Measurements from ENCODE around the gene CAVIN1.

Gene CAVIN1

DNA sequence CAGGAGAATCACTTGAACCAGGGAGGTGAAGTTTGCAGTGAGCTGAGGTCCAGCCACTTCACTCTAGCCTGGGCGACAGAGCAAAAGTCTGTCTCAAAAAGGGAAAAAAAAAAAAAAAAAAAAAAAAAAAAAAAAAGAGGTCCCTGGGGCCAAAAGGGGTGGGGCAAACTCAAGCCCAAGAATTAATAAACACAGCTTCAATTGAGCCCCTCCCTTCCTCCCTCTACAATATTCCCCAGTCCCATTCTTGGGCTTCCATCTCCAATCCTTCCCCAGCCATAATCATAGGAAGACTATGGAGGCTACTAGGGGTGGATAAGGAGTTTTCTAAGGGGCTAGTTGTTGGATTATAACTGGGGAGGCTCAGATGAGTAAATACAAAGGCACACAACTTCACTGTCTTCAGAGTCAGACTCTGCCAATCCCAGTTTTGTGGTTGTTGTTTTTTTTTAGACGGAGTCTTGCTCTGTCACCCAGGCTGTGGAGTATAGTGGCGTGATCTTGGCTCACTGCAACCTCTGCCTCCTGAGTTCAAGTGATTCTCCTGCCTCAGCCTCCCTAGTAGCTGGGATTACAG is 9.5 kb downstream of the CAVIN1 start:
- H3K79me2 ChIP-seq (ENCODE audit: control insufficient read depth, low read length): no peaks in the 10 kb centered on the region
- TF ChIP-seq CTCF (IDR thresholded peaks at IDR 0.05; ENCODE audit: low read depth, low read length, poor library complexity, severe bottlenecking): no peak
- TF ChIP-seq EZH2phosphoT487 (IDR thresholded peaks at IDR 0.05; ENCODE audit: borderline replicate concordance, low read length): no peak
- H3K9me3 ChIP-seq (ENCODE audit: control insufficient read depth, insufficient read depth, low read length): no peaks in the 10 kb centered on the region
- peaks cover 18% of the 10 kb centered on the region for H3K27me3 ChIP-seq (ENCODE audit: control insufficient read depth, low read length)
- H4K20me1 ChIP-seq (ENCODE audit: control insufficient read depth, insufficient read depth, low read depth, low read length): no peaks in the 10 kb centered on the region
- no peaks in the 10 kb centered on the region for H3K9me2 ChIP-seq (replicated peaks; ENCODE audit: control insufficient read depth, low read length)
- H3K27ac ChIP-seq (ENCODE audit: low read depth, low read length): no peak overlapping the region
- H3F3A ChIP-seq (ENCODE audit: control insufficient read depth, insufficient read depth): no peaks in the 10 kb centered on the region
- no peak overlapping the region for H3K4me2 ChIP-seq (ENCODE audit: low read length)
- H3K36me3 ChIP-seq (ENCODE audit: control insufficient read depth, low read length): no peaks in the 10 kb centered on the region
- no peak overlapping the region for H3K4me3 ChIP-seq (ENCODE audit: low read length)
- H3K4me1 ChIP-seq (ENCODE audit: control insufficient read depth, low read length): peaks cover 20% of the 10 kb centered on the region

DNA sequence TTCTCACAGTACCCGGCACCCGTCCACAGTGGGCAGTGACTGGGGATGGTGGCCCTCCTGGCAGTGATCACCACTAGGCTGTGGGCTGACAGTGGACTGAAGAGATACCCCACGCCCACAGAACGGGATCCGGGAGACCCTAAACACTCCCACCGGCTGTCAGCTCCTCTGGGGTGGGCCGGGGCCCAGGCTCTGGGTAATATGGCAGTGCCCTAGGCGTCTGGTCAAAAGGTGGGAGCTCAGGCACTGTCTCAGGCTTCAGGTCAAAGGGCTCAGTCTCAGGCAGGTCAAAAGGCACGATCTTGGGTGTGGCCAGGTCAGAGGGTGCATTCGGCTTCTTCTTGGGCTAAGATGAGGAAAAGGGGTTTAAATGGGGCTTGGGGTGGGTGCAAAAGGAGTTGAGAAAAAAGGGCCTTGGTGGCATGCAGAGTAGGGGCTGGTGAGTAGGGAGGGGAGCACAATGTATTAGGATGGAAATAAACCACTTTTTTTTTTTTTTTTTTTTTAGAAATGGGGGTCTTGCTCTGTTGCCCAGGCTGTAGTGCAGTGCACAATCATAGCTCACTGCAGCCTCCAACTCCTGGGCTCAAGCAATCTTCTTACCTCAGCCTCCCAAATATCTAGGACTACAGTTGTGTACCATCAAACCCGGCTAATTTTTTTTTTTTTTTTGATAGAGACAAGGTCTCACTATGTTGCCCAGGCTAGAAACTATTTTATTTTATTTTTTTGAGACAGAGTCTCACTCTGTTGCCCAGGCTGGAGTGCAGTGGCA is 11.0 kb downstream of the CAVIN1 start:
- Histone ChIP-seq H3K36me3 (ENCODE audit: control insufficient read depth, low read length) (no peaks in the 10 kb centered on the region), H3K9me3 (ENCODE audit: control insufficient read depth, insufficient read depth, low read length) (no peaks in the 10 kb centered on the region), H4K20me1 (ENCODE audit: control insufficient read depth, insufficient read depth, low read depth, low read length) (no peaks in the 10 kb centered on the region), H3K4me1 (ENCODE audit: control insufficient read depth, low read length) (peaks cover 20% of the 10 kb centered on the region), H3K27me3 (ENCODE audit: control insufficient read depth, low read length) (peaks cover 13% of the 10 kb centered on the region; the same call in 1 of the 2 replicates), H3K9me2 (replicated peaks; ENCODE audit: control insufficient read depth, low read length) (no peaks in the 10 kb centered on the region), H3K4me3 (ENCODE audit: low read length) (no peak overlapping the region), H3K79me2 (ENCODE audit: control insufficient read depth, low read length) (no peaks in the 10 kb centered on the region), H3F3A (ENCODE audit: control insufficient read depth, insufficient read depth) (no peaks in the 10 kb centered on the region), H3K4me2 (ENCODE audit: low read length) (no peak overlapping the region), H3K27ac (ENCODE audit: low read depth, low read length) (no peak overlapping the region)
- TF ChIP-seq CTCF (IDR thresholded peaks at IDR 0.05; ENCODE audit: low read depth, low read length, poor library complexity, severe bottlenecking) (no peak), EZH2phosphoT487 (IDR thresholded peaks at IDR 0.05; ENCODE audit: borderline replicate concordance, low read length) (no peak)

- H3K27ac ChIP-seq (ENCODE audit: low read depth, low read length): no peak overlapping the region
- no peaks in the 10 kb centered on the region for H3F3A ChIP-seq (ENCODE audit: control insufficient read depth, insufficient read depth)
- no peaks in the 10 kb centered on the region for H4K20me1 ChIP-seq (ENCODE audit: control insufficient read depth, insufficient read depth, low read depth, low read length)
Observed at GRCh38 chr17:42411361-42411760, 11.7 kb downstream of the CAVIN1 start.

More at GRCh38 chr17:42411361-42411760, 11.7 kb downstream of the CAVIN1 start:
- no peaks in the 10 kb centered on the region for H3K36me3 ChIP-seq (ENCODE audit: control insufficient read depth, low read length)
- peaks cover 19% of the 10 kb centered on the region for H3K27me3 ChIP-seq (ENCODE audit: control insufficient read depth, low read length)
- no peak overlapping the region for H3K4me2 ChIP-seq (ENCODE audit: low read length)
- H3K9me2 ChIP-seq (replicated peaks; ENCODE audit: control insufficient read depth, low read length): no peaks in the 10 kb centered on the region
- no peak for TF ChIP-seq CTCF (IDR thresholded peaks at IDR 0.05; ENCODE audit: low read depth, low read length, poor library complexity, severe bottlenecking)
- TF ChIP-seq EZH2phosphoT487 (IDR thresholded peaks at IDR 0.05; ENCODE audit: borderline replicate concordance, low read length): no peak
- no peak overlapping the region for H3K4me3 ChIP-seq (ENCODE audit: low read length)
- peaks cover 20% of the 10 kb centered on the region for H3K4me1 ChIP-seq (ENCODE audit: control insufficient read depth, low read length)
- no peaks in the 10 kb centered on the region for H3K9me3 ChIP-seq (ENCODE audit: control insufficient read depth, insufficient read depth, low read length)
- H3K79me2 ChIP-seq (ENCODE audit: control insufficient read depth, low read length): no peaks in the 10 kb centered on the region
